OCI-LY1 (cell line): Measurements from ENCODE around the gene NUP93.

Experiments used
- H2AFZ ChIP-seq: fragments of 200-600 bp; sonication (generic), shearing (Covaris generic); 2 replicates; pipeline ENCODE4 v1.6.0; 2014; ENCODE audit warnings: antibody characterized with exemption, mild to moderate bottlenecking, low read length
- H3F3A ChIP-seq: fragments of 200-600 bp; sonication (generic), shearing (Covaris generic); 2 replicates; pipeline ENCODE4 v1.6.0; 2014; ENCODE audit warnings: mild to moderate bottlenecking, antibody characterized with exemption, low read length, moderate library complexity; ENCODE audit not compliant: insufficient read depth
- H3K27ac ChIP-seq: fragments of 200-600 bp; sonication (generic); 2 replicates; pipeline ENCODE4 v1.5.1; 2014; ENCODE audit warnings: low read length, mixed run types, mild to moderate bottlenecking, low read depth; ENCODE audit not compliant: poor library complexity, severe bottlenecking
- H3K27me3 ChIP-seq: fragments of 200-600 bp; sonication (generic); 2 replicates; pipeline ENCODE4 v1.6.0; 2014; ENCODE audit warnings: antibody characterized with exemption, mild to moderate bottlenecking, low read length, moderate library complexity; ENCODE audit not compliant: insufficient read depth
- H3K36me3 ChIP-seq: fragments of 200-600 bp; sonication (generic); 2 replicates; pipeline ENCODE4 v1.6.1; 2014; ENCODE audit warnings: mild to moderate bottlenecking, antibody characterized with exemption, low read length, moderate library complexity, mixed read lengths; ENCODE audit not compliant: insufficient read depth
- H3K4me1 ChIP-seq: fragments of 200-600 bp; sonication (generic); 2 replicates; pipeline ENCODE4 v1.5.1; 2014; ENCODE audit warnings: mild to moderate bottlenecking, low read length, moderate library complexity; ENCODE audit not compliant: insufficient read depth, severe bottlenecking
- H3K4me2 ChIP-seq: fragments of 200-600 bp; sonication (generic), shearing (Covaris generic); 2 replicates; pipeline ENCODE4 v1.6.1; 2014; ENCODE audit warnings: low read length
- H3K4me3 ChIP-seq: fragments of 200-600 bp; sonication (generic); 2 replicates; pipeline ENCODE4 v1.5.1; 2014; ENCODE audit warnings: low read length, low read depth, mild to moderate bottlenecking, mixed read lengths; ENCODE audit not compliant: poor library complexity, severe bottlenecking
- H3K79me2 ChIP-seq: fragments of 200-600 bp; shearing (Covaris generic); 2 replicates; pipeline ENCODE4 v1.6.1; 2016; ENCODE audit warnings: mixed run types, low read length, mixed read lengths; ENCODE audit not compliant: insufficient read depth
- H3K9ac ChIP-seq: fragments of 200-600 bp; sonication (generic), shearing (Covaris generic); 2 replicates; pipeline ENCODE4 v1.6.1; 2014; ENCODE audit warnings: mild to moderate bottlenecking, low read length, mixed read lengths
- H3K9me2 ChIP-seq: fragments of 200-600 bp; sonication (generic), shearing (Covaris generic); 2 replicates; pipeline ENCODE4 v1.6.1; 2014; ENCODE audit warnings: low read depth, mild to moderate bottlenecking, low read length, mixed read lengths
- H3K9me3 ChIP-seq: fragments of 200-600 bp; shearing (Covaris generic); 2 replicates; pipeline ENCODE4 v1.6.1; 2014; ENCODE audit warnings: low read length, mixed read lengths
- H4K20me1 ChIP-seq: fragments of 200-600 bp; sonication (generic), shearing (Covaris generic); 2 replicates; pipeline ENCODE4 v1.6.0; 2016; ENCODE audit warnings: mild to moderate bottlenecking, low read length; ENCODE audit not compliant: insufficient read depth
- EZH2 ChIP-seq: fragments of 200-600 bp; sonication (generic), shearing (Covaris generic); IDR thresholded peaks from 2 replicates; pipeline ENCODE4 v1.8.0; 2017; ENCODE audit warnings: borderline replicate concordance, mixed run types, mild to moderate bottlenecking, antibody characterized with exemption, low read length, moderate library complexity, mixed read lengths
- TF ChIP-seq, protein P1 (sequence below): fragments of 200-600 bp; sonication (generic), shearing (Covaris generic); IDR thresholded peaks from 2 replicates; pipeline ENCODE4 v1.5.1; 2017; ENCODE audit warnings: mild to moderate bottlenecking, antibody characterized with exemption, low read length, moderate library complexity, mixed read lengths

The NUP93 gene

DNA sequence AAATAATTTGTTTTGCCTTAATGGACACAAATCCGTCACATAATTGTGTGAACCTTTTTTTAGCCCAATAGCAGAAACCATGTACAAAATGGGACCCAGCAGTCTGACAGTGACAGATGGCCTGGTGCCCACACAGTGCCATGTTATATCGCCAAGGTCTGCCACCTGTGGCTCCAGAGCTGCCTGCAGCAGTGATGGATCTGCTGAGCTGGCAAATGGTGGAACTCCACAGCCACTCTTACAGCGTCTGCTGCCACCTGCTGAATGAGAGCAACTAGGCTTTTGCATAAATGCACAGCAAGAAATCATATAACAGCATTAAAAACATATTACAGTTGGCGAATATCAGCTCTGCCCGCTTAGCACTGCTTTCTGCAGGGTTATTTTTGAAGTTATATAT lies 59.4 kb downstream of the NUP93 start:
- H3K79me2 ChIP-seq: no peaks in the 10 kb centered on the region
- no peak overlapping the region for H3K9ac ChIP-seq
- H3K4me3 ChIP-seq: no peak overlapping the region
- H3K36me3 ChIP-seq: no peaks in the 10 kb centered on the region
- no peak overlapping the region for H2AFZ ChIP-seq
- no peaks in the 10 kb centered on the region for H3K9me3 ChIP-seq
- no peaks in the 10 kb centered on the region for H3F3A ChIP-seq
- no peaks in the 10 kb centered on the region for H4K20me1 ChIP-seq
- no peaks in the 10 kb centered on the region for H3K27me3 ChIP-seq
- no peak for TF ChIP-seq EZH2
- TF ChIP-seq, protein P1, sequence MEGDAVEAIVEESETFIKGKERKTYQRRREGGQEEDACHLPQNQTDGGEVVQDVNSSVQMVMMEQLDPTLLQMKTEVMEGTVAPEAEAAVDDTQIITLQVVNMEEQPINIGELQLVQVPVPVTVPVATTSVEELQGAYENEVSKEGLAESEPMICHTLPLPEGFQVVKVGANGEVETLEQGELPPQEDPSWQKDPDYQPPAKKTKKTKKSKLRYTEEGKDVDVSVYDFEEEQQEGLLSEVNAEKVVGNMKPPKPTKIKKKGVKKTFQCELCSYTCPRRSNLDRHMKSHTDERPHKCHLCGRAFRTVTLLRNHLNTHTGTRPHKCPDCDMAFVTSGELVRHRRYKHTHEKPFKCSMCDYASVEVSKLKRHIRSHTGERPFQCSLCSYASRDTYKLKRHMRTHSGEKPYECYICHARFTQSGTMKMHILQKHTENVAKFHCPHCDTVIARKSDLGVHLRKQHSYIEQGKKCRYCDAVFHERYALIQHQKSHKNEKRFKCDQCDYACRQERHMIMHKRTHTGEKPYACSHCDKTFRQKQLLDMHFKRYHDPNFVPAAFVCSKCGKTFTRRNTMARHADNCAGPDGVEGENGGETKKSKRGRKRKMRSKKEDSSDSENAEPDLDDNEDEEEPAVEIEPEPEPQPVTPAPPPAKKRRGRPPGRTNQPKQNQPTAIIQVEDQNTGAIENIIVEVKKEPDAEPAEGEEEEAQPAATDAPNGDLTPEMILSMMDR: peak; percentile 56
- no peaks in the 10 kb centered on the region for H3K9me2 ChIP-seq
- H3K27ac ChIP-seq: no peak overlapping the region
- H3K4me2 ChIP-seq: no peak overlapping the region
- no peaks in the 10 kb centered on the region for H3K4me1 ChIP-seq

DNA sequence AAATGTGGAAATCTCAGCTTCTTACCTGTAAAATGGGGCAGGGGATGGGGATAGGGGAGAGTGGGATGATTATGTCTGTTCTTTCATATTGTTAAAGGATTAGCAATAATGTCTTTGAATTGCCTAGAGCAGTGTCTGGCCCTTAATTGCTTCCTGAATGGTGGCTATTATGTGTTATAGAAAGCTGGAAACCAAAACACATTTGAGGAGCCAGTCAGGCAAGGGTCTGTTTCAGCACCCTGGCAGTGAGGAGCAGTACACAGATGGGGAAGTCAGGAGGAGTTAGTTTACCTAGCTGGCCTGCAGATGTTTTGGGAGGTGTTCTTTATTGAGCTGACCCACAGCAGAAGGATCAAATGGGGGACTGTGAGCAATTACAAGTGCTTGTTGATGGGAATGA lies 63.0 kb downstream of the NUP93 start:
- H3K27me3 ChIP-seq: no peaks in the 10 kb centered on the region

DNA sequence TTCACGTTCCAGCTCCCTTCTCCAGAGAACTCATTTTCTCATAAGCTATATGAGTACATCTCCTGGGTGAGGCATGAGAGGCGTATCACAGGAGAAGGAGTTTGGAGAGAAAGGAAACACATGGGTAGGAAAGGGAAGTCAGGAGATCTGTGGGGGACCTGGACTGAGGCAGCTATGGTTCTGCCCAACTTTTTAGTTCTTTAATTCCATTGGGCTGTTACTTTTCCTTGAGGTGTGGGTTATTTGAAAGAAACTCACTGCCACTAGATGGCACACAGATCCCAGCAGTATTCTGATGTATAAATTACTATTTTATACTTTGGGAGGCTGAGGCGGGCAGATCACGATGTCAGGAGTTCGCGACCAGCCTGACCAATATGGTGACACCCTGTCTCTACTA lies 63.6 kb downstream of the NUP93 start:
- H4K20me1 ChIP-seq: no peaks in the 10 kb centered on the region
- H3K4me2 ChIP-seq: no peak overlapping the region
- no peaks in the 10 kb centered on the region for H3K9me2 ChIP-seq
- H2AFZ ChIP-seq: no peak overlapping the region
- H3K36me3 ChIP-seq: no peaks in the 10 kb centered on the region; the same call in 1 of the 2 replicates
- no peaks in the 10 kb centered on the region for H3K79me2 ChIP-seq
- no peak overlapping the region for H3K27ac ChIP-seq
- no peak overlapping the region for H3K9ac ChIP-seq
- no peaks in the 10 kb centered on the region for H3F3A ChIP-seq
- H3K4me1 ChIP-seq: no peaks in the 10 kb centered on the region
- no peaks in the 10 kb centered on the region for H3K9me3 ChIP-seq
- TF ChIP-seq EZH2: no peak
- TF ChIP-seq, protein P1: peak; percentile 42; the same call in 1 of the 2 replicates
- no peak overlapping the region for H3K4me3 ChIP-seq
- no peaks in the 10 kb centered on the region for H3K27me3 ChIP-seq

More for the DNA sequence above, 63.0 kb downstream of the NUP93 start:
- Histone ChIP-seq H3K36me3 (no peaks in the 10 kb centered on the region; the same call in 1 of the 2 replicates), H3K4me1 (no peaks in the 10 kb centered on the region), H3K4me3 (no peak overlapping the region), H4K20me1 (no peaks in the 10 kb centered on the region), H3K9me2 (no peaks in the 10 kb centered on the region), H2AFZ (no peak overlapping the region), H3F3A (no peaks in the 10 kb centered on the region), H3K4me2 (no peak overlapping the region), H3K27ac (no peak overlapping the region), H3K9ac (no peak overlapping the region), H3K79me2 (no peaks in the 10 kb centered on the region), H3K9me3 (no peaks in the 10 kb centered on the region)
- TF ChIP-seq EZH2: no peak
- TF ChIP-seq, protein P1: no peak
